ENCODE results near the gene C5.

C5 gene

GRCh38 chr9:120965344-120966012, 84.6 kb downstream of the C5 start:
- TF ChIP-seq CTCF (conservative IDR thresholded peaks at IDR 0.05; ENCODE audit: low read length) (no peak), EZH2phosphoT487 (IDR thresholded peaks at IDR 0.05; ENCODE audit: borderline replicate concordance) (no peak)
- H3F3A ChIP-seq (ENCODE audit: low read depth): no peaks in the 10 kb centered on the region
- H4K20me1 ChIP-seq (ENCODE audit: insufficient read depth, low read length, poor library complexity, severe bottlenecking): no peaks in the 10 kb centered on the region
- no peaks in the 10 kb centered on the region for H3K79me2 ChIP-seq (ENCODE audit: insufficient read depth, low read length)
- no peak overlapping the region for H3K4me2 ChIP-seq (ENCODE audit: low read depth, low read length, poor library complexity, severe bottlenecking)
- H3K27me3 ChIP-seq (ENCODE audit: insufficient read depth, low read length, poor library complexity, severe bottlenecking): no peaks in the 10 kb centered on the region
- H3K4me3 ChIP-seq (ENCODE audit: low read length, poor library complexity, severe bottlenecking): no peak overlapping the region
- no peaks in the 10 kb centered on the region for H3K9me2 ChIP-seq (replicated peaks; ENCODE audit: low read depth, low read length)
- H3K9me3 ChIP-seq (ENCODE audit: insufficient read depth, low read depth, low read length): no peaks in the 10 kb centered on the region
- no peaks in the 10 kb centered on the region for H3K4me1 ChIP-seq (ENCODE audit: insufficient read depth, low read length, poor library complexity, severe bottlenecking)
- H3K36me3 ChIP-seq (ENCODE audit: insufficient read depth, low read length): no peaks in the 10 kb centered on the region
- H2AFZ ChIP-seq (ENCODE audit: low read length): no peak overlapping the region
- H3K9ac ChIP-seq (ENCODE audit: low read depth, low read length, poor library complexity, severe bottlenecking): no peak overlapping the region

GRCh38 chr9:120961936-120962335, 88.1 kb downstream of the C5 start:
- Histone ChIP-seq H3K9me2 (replicated peaks; ENCODE audit: low read depth, low read length) (no peaks in the 10 kb centered on the region), H3K9ac (ENCODE audit: low read depth, low read length, poor library complexity, severe bottlenecking) (no peak overlapping the region), H3K27me3 (ENCODE audit: insufficient read depth, low read length, poor library complexity, severe bottlenecking) (no peaks in the 10 kb centered on the region), H3K79me2 (ENCODE audit: insufficient read depth, low read length) (no peaks in the 10 kb centered on the region), H3K4me3 (ENCODE audit: low read length, poor library complexity, severe bottlenecking) (no peak overlapping the region), H3K4me1 (ENCODE audit: insufficient read depth, low read length, poor library complexity, severe bottlenecking) (no peaks in the 10 kb centered on the region), H3F3A (ENCODE audit: low read depth) (no peaks in the 10 kb centered on the region), H2AFZ (ENCODE audit: low read length) (no peak overlapping the region), H3K4me2 (ENCODE audit: low read depth, low read length, poor library complexity, severe bottlenecking) (no peak overlapping the region), H3K9me3 (ENCODE audit: insufficient read depth, low read depth, low read length) (no peaks in the 10 kb centered on the region), H3K36me3 (ENCODE audit: insufficient read depth, low read length) (no peaks in the 10 kb centered on the region), H4K20me1 (ENCODE audit: insufficient read depth, low read length, poor library complexity, severe bottlenecking) (no peaks in the 10 kb centered on the region)
- TF ChIP-seq CTCF (conservative IDR thresholded peaks at IDR 0.05; ENCODE audit: low read length) (no peak), EZH2phosphoT487 (IDR thresholded peaks at IDR 0.05; ENCODE audit: borderline replicate concordance) (no peak)

- no peaks in the 10 kb centered on the region for H4K20me1 ChIP-seq (ENCODE audit: insufficient read depth, low read length, poor library complexity, severe bottlenecking)
Observed at GRCh38 chr9:120960001-120960400, 90.1 kb downstream of the C5 start.

More at GRCh38 chr9:120960001-120960400, 90.1 kb downstream of the C5 start:
- no peak overlapping the region for H3K9ac ChIP-seq (ENCODE audit: low read depth, low read length, poor library complexity, severe bottlenecking)
- H3K9me2 ChIP-seq (replicated peaks; ENCODE audit: low read depth, low read length): no peaks in the 10 kb centered on the region
- H3F3A ChIP-seq (ENCODE audit: low read depth): no peaks in the 10 kb centered on the region
- TF ChIP-seq EZH2phosphoT487 (IDR thresholded peaks at IDR 0.05; ENCODE audit: borderline replicate concordance) (no peak), CTCF (conservative IDR thresholded peaks at IDR 0.05; ENCODE audit: low read length) (no peak)
- no peak overlapping the region for H2AFZ ChIP-seq (ENCODE audit: low read length)
- no peaks in the 10 kb centered on the region for H3K4me1 ChIP-seq (ENCODE audit: insufficient read depth, low read length, poor library complexity, severe bottlenecking)
- no peak overlapping the region for H3K4me2 ChIP-seq (ENCODE audit: low read depth, low read length, poor library complexity, severe bottlenecking)
- no peaks in the 10 kb centered on the region for H3K79me2 ChIP-seq (ENCODE audit: insufficient read depth, low read length)
- H3K36me3 ChIP-seq (ENCODE audit: insufficient read depth, low read length): no peaks in the 10 kb centered on the region
- H3K27me3 ChIP-seq (ENCODE audit: insufficient read depth, low read length, poor library complexity, severe bottlenecking): no peaks in the 10 kb centered on the region
- H3K9me3 ChIP-seq (ENCODE audit: insufficient read depth, low read depth, low read length): no peaks in the 10 kb centered on the region
- H3K4me3 ChIP-seq (ENCODE audit: low read length, poor library complexity, severe bottlenecking): no peak overlapping the region

Measured in Loucy (cell line).